ENCODE results near the gene TOR4A. TPM values are rescaled to one million over a fixed set of nuclear protein-coding genes. Genes with fewer than 3 reads are reported as not detected.

The TOR4A gene
- total RNA-seq, 1 donor from 2014 or later = 48.5 TPM

- no peak for DNase-seq (ENCODE audit: low read depth)
- no peak overlapping the region for H3K4me3 ChIP-seq (ENCODE audit: low read depth, low read length)
- TF ChIP-seq, protein P1, sequence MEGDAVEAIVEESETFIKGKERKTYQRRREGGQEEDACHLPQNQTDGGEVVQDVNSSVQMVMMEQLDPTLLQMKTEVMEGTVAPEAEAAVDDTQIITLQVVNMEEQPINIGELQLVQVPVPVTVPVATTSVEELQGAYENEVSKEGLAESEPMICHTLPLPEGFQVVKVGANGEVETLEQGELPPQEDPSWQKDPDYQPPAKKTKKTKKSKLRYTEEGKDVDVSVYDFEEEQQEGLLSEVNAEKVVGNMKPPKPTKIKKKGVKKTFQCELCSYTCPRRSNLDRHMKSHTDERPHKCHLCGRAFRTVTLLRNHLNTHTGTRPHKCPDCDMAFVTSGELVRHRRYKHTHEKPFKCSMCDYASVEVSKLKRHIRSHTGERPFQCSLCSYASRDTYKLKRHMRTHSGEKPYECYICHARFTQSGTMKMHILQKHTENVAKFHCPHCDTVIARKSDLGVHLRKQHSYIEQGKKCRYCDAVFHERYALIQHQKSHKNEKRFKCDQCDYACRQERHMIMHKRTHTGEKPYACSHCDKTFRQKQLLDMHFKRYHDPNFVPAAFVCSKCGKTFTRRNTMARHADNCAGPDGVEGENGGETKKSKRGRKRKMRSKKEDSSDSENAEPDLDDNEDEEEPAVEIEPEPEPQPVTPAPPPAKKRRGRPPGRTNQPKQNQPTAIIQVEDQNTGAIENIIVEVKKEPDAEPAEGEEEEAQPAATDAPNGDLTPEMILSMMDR (conservative IDR thresholded peaks at IDR 0.05; ENCODE audit: low read depth, low read length) = no peak
These were observed 6.4 kb upstream of the TOR4A start for GRCh38 chr9:137270929-137271695.

DNA sequence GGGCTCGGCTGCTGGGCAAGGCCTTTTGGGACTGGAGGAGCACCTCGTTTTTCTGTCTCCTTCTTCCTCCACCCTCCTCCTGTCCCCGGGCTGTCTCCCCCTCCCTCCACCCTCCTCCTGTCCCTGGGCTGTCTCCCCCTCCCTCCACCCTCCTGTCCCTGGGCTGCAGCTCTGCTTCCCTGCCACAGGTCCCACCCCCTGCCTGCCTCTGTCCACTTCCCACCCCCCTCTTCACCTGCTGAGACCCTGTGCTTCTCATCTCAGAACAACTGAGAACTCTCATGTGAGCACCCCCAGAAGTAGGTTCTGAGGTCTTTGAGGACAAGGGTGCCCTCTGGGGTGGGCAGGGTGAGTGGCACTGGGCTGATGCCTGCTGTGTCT, 5.8 kb upstream of the TOR4A start:
- DNase-seq (ENCODE audit: low read depth) = no peak
- H3K4me3 ChIP-seq (ENCODE audit: low read depth, low read length) = no peak overlapping the region
- TF ChIP-seq, protein P1 (conservative IDR thresholded peaks at IDR 0.05; ENCODE audit: low read depth, low read length) = no peak

- no peak for DNase-seq (ENCODE audit: low read depth)
- TF ChIP-seq, protein P1 (conservative IDR thresholded peaks at IDR 0.05; ENCODE audit: low read depth, low read length) = no peak
- no peak overlapping the region for H3K4me3 ChIP-seq (ENCODE audit: low read depth, low read length)
These were observed 5.1 kb upstream of the TOR4A start for GRCh38 chr9:137272241-137273094.

- TF ChIP-seq, protein P1 (conservative IDR thresholded peaks at IDR 0.05; ENCODE audit: low read depth, low read length) = no peak
- no peak for DNase-seq (ENCODE audit: low read depth)
These were observed 4.4 kb upstream of the TOR4A start for GRCh38 chr9:137273095-137273490.

GRCh38 chr9:137273611-137274320, 3.8 kb upstream of the TOR4A start:
- no peak overlapping the region for H3K4me3 ChIP-seq (ENCODE audit: low read depth, low read length)
- no peak for DNase-seq (ENCODE audit: low read depth)
- TF ChIP-seq, protein P1 (conservative IDR thresholded peaks at IDR 0.05; ENCODE audit: low read depth, low read length) = no peak

More at GRCh38 chr9:137273095-137273490, 4.4 kb upstream of the TOR4A start:
- no peak overlapping the region for H3K4me3 ChIP-seq (ENCODE audit: low read depth, low read length)

DNA sequence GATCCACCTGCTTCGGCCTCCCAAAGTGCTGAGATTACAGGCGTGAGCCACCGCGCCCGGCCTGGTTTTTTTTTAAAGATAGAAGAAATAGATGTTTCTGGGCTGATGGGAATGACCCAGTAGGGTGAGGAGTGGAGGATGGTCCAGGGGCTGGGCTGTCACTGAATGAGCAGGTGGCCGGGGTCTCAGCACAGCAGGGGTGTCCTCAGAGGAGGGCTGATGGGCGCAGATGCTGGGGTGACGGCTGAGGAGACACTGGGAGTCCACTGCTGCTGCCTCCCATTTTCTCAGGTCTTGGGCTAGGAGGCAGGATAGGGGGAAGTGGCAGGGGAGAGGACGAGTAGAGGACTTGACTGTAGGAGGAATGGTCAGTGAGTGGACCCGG, 2.3 kb upstream of the TOR4A start:
- DNase-seq (ENCODE audit: low read depth) = no peak
- TF ChIP-seq, protein P1 (conservative IDR thresholded peaks at IDR 0.05; ENCODE audit: low read depth, low read length) = no peak

More for the DNA sequence above, 2.3 kb upstream of the TOR4A start:
- H3K4me3 ChIP-seq (ENCODE audit: low read depth, low read length) = no peak overlapping the region

Measured in epithelial cell of proximal tubule (primary cell).